Immature natural killer cell (primary cell): Measurements from ENCODE around the gene HTR4. TPM values are rescaled to one million over a fixed set of nuclear protein-coding genes. Genes with fewer than 3 reads are reported as not detected.

Source experiments
- DNase-seq, 3 donors: peaks; one replicate each; pipeline ENCODE4 v3.0.0; 2022; ENCODE audit warnings: mixed read lengths in 1 of 3
- H3K27ac Mint-ChIP-seq, 6 donors: one replicate each; pipeline ENCODE4 v1.8.0; 2020; ENCODE audit warnings: mixed read lengths in 6 of 6, mild to moderate bottlenecking in 5 of 6, inconsistent platforms in 4 of 6, moderate library complexity in 3 of 6
- H3K27me3 Mint-ChIP-seq, 3 donors: one replicate each; pipeline ENCODE4 v1.8.0; 2020 to 2021; ENCODE audit warnings: low read depth in 3 of 3, mild to moderate bottlenecking in 3 of 3, mixed read lengths in 3 of 3, moderate library complexity in 3 of 3, inconsistent platforms in 1 of 3
- H3K36me3 Mint-ChIP-seq, 3 donors: one replicate each; pipeline ENCODE4 v1.8.0; 2020; ENCODE audit warnings: mixed read lengths in 3 of 3, inconsistent platforms in 2 of 3, mild to moderate bottlenecking in 2 of 3
- H3K4me1 Mint-ChIP-seq, 2 donors: one replicate each; pipeline ENCODE4 v1.8.0; 2020; ENCODE audit warnings: inconsistent platforms in 2 of 2, mild to moderate bottlenecking in 2 of 2, mixed read lengths in 2 of 2, moderate library complexity in 1 of 2
- H3K4me3 Mint-ChIP-seq, 5 donors: one replicate each; pipeline ENCODE4 v1.8.0; 2020; ENCODE audit warnings: mild to moderate bottlenecking in 5 of 5, mixed read lengths in 5 of 5, inconsistent platforms in 3 of 5, moderate library complexity in 3 of 5
- H3K9me3 Mint-ChIP-seq, 6 donors: one replicate each; pipeline ENCODE4 v1.8.0; 2020; ENCODE audit warnings: mild to moderate bottlenecking in 6 of 6, mixed read lengths in 6 of 6, inconsistent platforms in 4 of 6, moderate library complexity in 3 of 6
- polyA plus RNA-seq, 3 donors: library from polyadenylated mRNA; unstranded; fragments of 300-500 nt; fragmentation: Illumina TruSeq; gene quantifications; one replicate each; pipeline ENCODE4 v1.2.3, GENCODE V29; 2021

Gene HTR4
- polyA plus RNA-seq, 3 donors from 2014 or later = not detected

DNA sequence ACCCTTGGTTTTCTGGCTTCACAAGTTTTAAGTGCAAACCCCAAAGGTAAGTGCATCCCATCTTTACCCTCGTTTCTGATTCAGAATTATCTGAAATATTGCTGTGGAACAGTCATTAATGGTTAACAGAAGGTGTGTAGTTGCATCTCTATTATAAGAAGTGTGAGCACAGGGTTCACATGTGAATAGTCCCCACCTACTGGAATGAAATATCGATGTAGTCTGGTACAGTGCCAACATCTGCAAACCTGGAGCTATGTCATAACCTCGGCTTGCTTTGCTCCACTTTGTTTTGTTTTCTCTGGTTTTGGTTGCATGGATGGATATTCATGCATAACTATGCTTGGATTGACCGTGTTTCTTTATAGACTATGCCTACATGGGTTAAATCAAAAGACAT lies 12.6 kb downstream of the HTR4 start:
- H3K27ac Mint-ChIP-seq = no peak overlapping the region
- H3K9me3 Mint-ChIP-seq = peaks cover 0 to 3% (median 0%) of the 10 kb centered on the region in 6 donors
- no peak for DNase-seq
- no peak overlapping the region for H3K4me3 Mint-ChIP-seq
- no peaks in the 10 kb centered on the region for H3K4me1 Mint-ChIP-seq
- H3K36me3 Mint-ChIP-seq = no peaks in the 10 kb centered on the region
- H3K27me3 Mint-ChIP-seq = peaks cover 4 to 19% (median 8%) of the 10 kb centered on the region in 3 donors

DNA sequence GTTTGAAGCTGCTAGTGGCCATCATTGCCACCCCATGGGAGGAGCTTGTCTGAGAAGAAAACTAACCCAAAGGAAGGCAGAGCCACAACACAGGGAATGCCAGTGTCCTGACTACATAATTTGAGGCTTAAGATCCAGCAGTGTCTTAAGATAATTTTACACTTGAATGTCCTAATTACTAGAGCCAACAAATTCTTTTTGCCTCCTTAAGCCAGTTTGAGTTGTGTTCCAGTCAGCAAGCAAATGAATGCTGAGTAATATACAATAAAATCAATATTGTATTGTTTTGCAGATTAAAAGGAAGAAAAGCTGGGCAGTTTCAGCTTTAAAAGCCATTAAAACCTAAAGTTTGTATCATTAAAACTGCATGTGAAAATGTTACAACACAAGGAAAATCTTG lies 13.9 kb downstream of the HTR4 start:
- H3K4me1 Mint-ChIP-seq = no peaks in the 10 kb centered on the region
- H3K36me3 Mint-ChIP-seq = no peaks in the 10 kb centered on the region
- H3K9me3 Mint-ChIP-seq = peaks cover 0 to 3% (median 0%) of the 10 kb centered on the region in 6 donors
- H3K4me3 Mint-ChIP-seq = no peak overlapping the region
- no peak overlapping the region for H3K27ac Mint-ChIP-seq
- DNase-seq = no peak
- peaks cover 4 to 15% (median 9%) of the 10 kb centered on the region in 3 donors for H3K27me3 Mint-ChIP-seq

DNA sequence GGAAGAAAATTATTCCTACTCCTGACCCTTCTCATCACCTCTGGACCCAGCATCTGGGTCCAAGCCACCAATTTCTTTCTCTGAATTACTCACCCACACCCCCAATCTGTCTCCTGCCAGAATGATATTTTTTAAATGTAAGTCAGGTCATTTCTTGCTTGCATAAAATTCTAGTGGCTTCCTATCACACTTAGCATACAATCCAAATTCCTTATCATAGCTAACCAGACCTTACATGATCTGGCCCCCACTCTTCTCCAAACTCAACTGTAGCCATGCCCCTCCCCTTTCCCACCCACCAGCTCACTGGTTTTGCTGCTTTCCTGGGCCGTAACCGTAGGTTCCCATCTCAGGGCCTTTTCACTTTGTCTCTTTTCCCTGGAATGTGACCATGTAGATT lies 15.2 kb downstream of the HTR4 start:
- Mint-ChIP-seq H3K9me3 (peaks cover 0 to 4% (median 0%) of the 10 kb centered on the region in 6 donors), H3K27me3 (peaks cover 10 to 17% (median 15%) of the 10 kb centered on the region in 3 donors), H3K4me3 (no peak overlapping the region), H3K4me1 (no peaks in the 10 kb centered on the region), H3K27ac (no peak overlapping the region), H3K36me3 (no peaks in the 10 kb centered on the region)
- no peak for DNase-seq

DNA sequence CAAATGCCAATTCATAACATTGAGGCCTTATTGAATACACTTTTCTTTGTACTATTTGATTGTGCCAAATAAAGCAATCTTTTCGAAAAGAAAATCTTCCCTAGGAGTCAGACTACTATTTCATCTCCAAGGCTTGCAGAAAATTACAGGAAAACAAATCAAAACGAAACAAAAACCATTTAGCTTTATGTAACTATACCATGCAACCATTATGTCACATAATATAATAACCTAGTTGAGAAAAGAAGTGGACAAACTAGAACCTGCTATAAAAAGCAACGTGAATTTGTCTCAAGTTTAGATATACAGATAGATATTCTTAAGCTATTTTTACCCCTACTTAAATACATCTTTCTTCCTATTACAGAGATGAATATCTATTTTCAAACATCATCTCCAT lies 18.0 kb downstream of the HTR4 start:
- peaks cover 10 to 22% (median 13%) of the 10 kb centered on the region in 3 donors for H3K27me3 Mint-ChIP-seq
- no peaks in the 10 kb centered on the region for H3K36me3 Mint-ChIP-seq
- no peak overlapping the region for H3K4me3 Mint-ChIP-seq
- peaks cover 0 to 9% (median 0%) of the 10 kb centered on the region in 6 donors for H3K9me3 Mint-ChIP-seq
- no peak overlapping the region for H3K27ac Mint-ChIP-seq
- peaks cover 3 to 12% of the 10 kb centered on the region in 2 donors for H3K4me1 Mint-ChIP-seq
- no peak for DNase-seq

DNA sequence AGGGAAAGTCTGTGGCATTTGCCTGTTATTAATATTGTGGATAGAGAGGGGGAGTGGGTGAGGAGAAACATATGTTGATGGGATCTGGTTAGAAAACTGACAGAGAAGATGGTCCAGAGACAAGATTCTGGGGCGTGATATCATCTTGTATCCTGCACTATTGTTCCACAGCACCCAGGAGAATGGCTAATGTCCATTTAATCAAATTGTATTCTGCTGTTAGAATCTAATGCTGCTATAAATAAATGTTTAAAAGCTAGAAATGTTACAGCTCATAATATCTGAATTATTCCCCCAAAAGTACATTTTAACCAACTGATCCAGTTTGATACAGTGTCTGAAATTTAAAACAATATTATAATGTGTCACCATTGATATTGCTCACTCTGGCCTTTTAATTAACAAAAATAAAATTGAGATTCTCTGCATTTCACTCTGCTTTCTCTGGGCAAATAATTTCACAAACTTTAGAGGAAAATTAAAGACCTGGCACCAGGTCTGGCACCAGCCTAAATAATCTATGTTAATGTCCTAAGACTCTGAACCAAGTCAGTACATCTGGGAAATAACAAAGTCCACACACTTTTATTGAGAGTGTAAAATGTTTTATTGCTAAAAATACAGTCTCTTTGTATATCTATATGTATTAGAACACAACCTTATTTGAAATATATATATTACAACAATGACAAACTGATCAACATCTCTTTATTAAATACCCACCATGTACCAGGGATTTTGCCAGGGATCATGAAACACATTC lies 18.8 kb downstream of the HTR4 start:
- H3K9me3 Mint-ChIP-seq = peaks cover 0 to 6% (median 0%) of the 10 kb centered on the region in 6 donors
- no peak for DNase-seq
- H3K36me3 Mint-ChIP-seq = no peaks in the 10 kb centered on the region
- peaks cover 3 to 12% of the 10 kb centered on the region in 2 donors for H3K4me1 Mint-ChIP-seq
- H3K27ac Mint-ChIP-seq = no peak overlapping the region
- no peak overlapping the region for H3K4me3 Mint-ChIP-seq
- H3K27me3 Mint-ChIP-seq = peaks cover 10 to 23% (median 21%) of the 10 kb centered on the region in 3 donors

DNA sequence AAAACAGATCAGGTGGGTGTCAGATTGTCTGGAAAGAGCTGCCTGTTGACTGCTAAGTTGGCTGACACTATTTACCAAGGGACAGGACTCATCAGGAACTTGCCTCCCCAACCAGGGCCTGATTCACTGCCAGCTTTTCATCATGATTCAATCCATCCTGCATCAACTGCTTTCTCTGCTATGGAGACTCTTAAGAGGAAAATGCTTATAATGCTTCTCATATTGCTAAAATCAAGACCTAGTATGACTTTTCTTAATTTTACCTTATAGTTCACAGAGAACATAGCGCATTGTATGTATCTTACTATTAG lies 21.3 kb downstream of the HTR4 start:
- DNase-seq = no peak
- H3K36me3 Mint-ChIP-seq = no peaks in the 10 kb centered on the region
- H3K27me3 Mint-ChIP-seq = peaks cover 5 to 31% (median 23%) of the 10 kb centered on the region in 3 donors
- H3K4me1 Mint-ChIP-seq = peaks cover 3 to 12% of the 10 kb centered on the region in 2 donors
- H3K9me3 Mint-ChIP-seq = peaks cover 0 to 6% (median 0%) of the 10 kb centered on the region in 6 donors
- peak overlapping the region in 1 of 6 donors; percentile 51 for H3K27ac Mint-ChIP-seq
- H3K4me3 Mint-ChIP-seq = no peak overlapping the region

DNA sequence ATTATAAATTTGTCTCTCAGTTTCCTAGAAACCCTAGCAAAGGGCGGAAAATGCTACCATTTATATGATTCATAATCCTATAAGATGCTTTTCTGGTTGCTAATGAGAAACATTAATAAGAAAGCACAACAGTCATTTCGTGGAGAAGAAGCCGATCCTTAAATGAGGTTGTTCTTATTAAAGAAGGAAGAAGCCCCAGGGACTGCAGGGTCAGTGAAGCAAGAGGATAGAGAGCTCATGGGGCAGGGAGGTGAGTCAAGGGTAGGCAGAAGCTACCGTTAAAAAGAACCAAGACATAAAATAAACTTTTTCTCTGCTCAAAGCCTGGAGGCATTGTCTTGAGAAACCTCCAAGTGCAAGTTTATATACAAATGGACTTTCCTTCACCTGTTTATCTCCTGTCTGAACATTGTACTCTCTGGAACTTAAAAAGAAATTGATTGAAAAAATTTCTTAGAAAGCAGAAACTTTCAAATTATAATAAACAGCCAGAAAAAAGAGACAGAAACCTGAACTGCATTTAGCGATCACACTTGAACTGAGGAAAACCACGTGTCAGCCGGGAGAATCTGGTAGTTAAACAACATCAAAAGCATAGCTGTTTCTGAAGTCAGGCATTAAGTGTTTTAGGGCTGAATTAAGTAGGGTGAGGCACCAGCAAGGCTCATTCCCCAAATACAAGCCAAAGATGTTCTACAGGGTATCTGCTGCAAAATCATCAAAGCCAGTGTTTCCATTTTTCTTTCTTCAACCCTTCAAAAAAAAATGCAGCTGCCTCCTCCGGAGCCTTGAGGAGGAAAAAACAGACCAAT lies 21.9 kb downstream of the HTR4 start:
- DNase-seq = peak in 2 of 3 donors; percentile 7 to 17
- Mint-ChIP-seq H3K4me3 (peak overlapping the region in 1 of 5 donors; percentile 21), H3K36me3 (no peaks in the 10 kb centered on the region), H3K9me3 (peaks cover 0 to 6% (median 0%) of the 10 kb centered on the region in 6 donors), H3K27me3 (peaks cover 5 to 30% (median 23%) of the 10 kb centered on the region in 3 donors), H3K27ac (peak overlapping the region in 1 of 6 donors; percentile 51), H3K4me1 (peaks cover 3 to 12% of the 10 kb centered on the region in 2 donors)

DNA sequence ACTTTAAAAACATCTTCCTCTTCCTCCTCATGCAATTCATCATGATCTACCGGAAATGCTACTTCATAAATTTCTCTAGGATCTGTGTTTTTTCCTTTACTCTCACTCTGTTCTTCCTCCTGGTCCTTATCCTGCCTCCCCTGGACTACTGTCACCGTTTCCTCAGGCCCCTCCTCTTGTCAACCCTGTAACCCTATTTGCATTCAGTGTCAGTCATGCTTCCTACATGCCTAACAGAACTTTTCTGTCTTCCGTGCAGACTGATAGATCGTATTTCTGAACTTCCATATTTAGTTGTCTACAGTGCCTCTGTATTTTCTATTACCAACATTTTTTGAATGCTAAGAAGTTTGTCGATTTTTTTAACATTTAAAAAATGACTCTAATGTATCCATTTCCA lies 27.3 kb downstream of the HTR4 start:
- peaks cover 11 to 33% (median 19%) of the 10 kb centered on the region in 3 donors for H3K27me3 Mint-ChIP-seq
- H3K36me3 Mint-ChIP-seq = no peaks in the 10 kb centered on the region
- no peak overlapping the region for H3K4me3 Mint-ChIP-seq
- H3K9me3 Mint-ChIP-seq = peaks cover 0 to 1% (median 0%) of the 10 kb centered on the region in 6 donors
- no peak overlapping the region for H3K27ac Mint-ChIP-seq
- no peak for DNase-seq
- peaks cover 4 to 6% of the 10 kb centered on the region in 2 donors for H3K4me1 Mint-ChIP-seq

DNA sequence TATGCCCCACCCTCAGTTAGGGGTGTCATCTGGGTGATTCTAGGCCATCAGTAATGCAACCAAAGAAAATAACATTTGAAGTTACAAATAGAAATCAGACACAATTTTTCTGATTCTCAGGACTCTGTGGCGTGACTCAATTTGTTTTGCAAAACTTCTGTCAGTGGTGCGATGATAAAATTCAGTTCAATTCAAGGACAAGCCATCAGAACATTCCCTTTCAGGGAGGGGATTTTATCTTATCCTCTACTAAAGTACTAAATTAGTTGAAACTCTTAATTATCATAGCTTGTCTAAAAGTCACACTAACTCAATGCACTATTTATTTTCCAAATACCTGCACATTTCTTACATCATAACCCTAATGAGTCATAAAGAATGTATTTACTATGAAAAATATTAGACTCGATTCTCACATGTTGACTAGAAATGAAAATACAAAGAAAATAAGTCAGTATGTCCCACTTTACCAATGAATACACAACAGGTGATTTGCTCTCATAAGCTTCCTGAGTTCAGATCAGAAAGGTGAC lies 28.2 kb downstream of the HTR4 start:
- no peaks in the 10 kb centered on the region for H3K36me3 Mint-ChIP-seq
- H3K27ac Mint-ChIP-seq = no peak overlapping the region
- peaks cover 11 to 13% of the 10 kb centered on the region in 2 donors for H3K4me1 Mint-ChIP-seq
- H3K4me3 Mint-ChIP-seq = no peak overlapping the region
- no peak for DNase-seq
- no peaks in the 10 kb centered on the region for H3K9me3 Mint-ChIP-seq
- H3K27me3 Mint-ChIP-seq = peaks cover 11 to 30% (median 17%) of the 10 kb centered on the region in 3 donors

DNA sequence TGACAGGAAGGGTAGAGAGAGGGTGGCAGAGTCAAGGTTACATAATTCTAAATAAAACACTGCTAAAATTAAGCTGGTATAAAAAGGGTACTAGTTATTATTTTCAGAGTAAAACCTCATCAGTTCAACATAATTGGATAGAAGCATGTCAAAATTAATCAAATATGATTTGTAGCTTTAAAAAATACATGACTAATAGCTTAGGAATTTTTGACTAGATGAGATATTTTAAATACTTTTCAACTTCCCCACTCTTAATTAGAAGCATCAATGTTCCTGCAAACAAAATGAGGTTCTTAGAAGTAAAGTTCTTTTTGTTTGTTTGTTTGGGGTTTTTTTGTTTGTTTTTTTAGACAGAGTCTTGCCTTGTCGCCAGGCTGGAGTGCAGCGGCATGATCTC lies 29.1 kb downstream of the HTR4 start:
- Mint-ChIP-seq H3K27ac (no peak overlapping the region), H3K4me1 (peaks cover 19 to 22% of the 10 kb centered on the region in 2 donors), H3K4me3 (no peak overlapping the region), H3K36me3 (no peaks in the 10 kb centered on the region), H3K9me3 (no peaks in the 10 kb centered on the region), H3K27me3 (peaks cover 11 to 33% (median 14%) of the 10 kb centered on the region in 3 donors)
- DNase-seq = no peak

DNA sequence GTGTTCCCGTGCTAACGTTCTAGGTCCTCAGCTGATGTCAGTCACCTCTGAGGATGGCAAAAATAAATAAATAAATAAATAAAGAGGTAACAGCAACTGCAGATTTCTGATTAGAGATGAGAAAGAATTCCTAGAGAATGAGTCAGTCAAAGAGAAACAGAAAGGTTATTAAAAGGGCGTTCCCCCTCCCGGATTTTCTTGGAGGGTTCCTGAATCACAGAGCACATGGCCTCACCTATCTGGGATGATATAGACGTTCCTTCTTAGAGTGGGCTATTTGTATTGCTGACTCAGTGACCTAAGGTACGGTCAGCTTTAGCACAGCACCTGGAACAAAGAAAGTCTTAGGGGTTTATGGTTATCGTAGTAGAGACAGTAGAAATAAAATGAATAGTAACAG lies 30.6 kb downstream of the HTR4 start:
- H3K36me3 Mint-ChIP-seq = no peaks in the 10 kb centered on the region
- H3K4me3 Mint-ChIP-seq = no peak overlapping the region
- peaks cover 16 to 30% (median 19%) of the 10 kb centered on the region in 3 donors for H3K27me3 Mint-ChIP-seq
- H3K4me1 Mint-ChIP-seq = peaks cover 29 to 35% of the 10 kb centered on the region in 2 donors
- peaks cover 0 to 1% (median 0%) of the 10 kb centered on the region in 6 donors for H3K9me3 Mint-ChIP-seq
- H3K27ac Mint-ChIP-seq = no peak overlapping the region
- no peak for DNase-seq

DNA sequence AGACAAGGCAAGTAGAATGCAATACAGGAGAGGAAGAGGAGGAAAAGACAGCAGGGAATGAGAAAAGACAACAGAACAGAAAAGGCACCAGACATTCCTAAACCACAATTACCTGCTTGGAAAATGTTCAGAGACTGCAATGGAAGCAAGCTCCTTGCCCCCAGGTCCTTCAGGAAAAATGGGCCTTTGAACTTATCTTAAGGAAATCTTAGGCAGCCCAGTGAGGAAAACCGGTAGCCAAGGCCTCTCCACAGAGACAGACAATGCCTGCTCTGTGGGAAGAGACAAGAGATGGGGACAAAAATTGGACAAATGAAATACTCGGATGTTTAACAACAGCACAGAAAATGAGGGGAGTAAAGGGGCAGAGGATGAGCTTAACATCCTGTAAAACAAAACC lies 31.2 kb downstream of the HTR4 start:
- Mint-ChIP-seq H3K36me3 (no peaks in the 10 kb centered on the region), H3K9me3 (peaks cover 0 to 2% (median 0%) of the 10 kb centered on the region in 6 donors), H3K4me3 (no peak overlapping the region), H3K27ac (no peak overlapping the region), H3K4me1 (peaks cover 30 to 37% of the 10 kb centered on the region in 2 donors), H3K27me3 (peaks cover 19 to 34% (median 22%) of the 10 kb centered on the region in 3 donors)
- no peak for DNase-seq

DNA sequence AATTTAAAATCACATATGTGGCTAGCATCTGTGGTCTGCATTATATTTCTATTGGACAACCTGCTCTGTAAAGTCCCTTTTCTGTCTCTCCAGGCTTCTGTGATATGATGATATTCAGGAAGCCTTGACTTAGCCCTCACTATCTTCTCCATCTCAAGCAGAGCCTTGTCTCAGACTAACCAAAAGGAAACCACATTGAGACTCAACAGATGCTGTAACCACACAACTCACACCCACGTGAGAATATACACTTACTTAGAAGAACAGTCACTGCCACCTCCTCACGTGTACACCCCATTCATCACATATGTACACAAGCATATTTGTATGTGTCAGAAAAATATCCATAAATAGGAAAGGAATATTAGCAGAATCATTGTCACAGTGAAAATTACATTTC lies 33.6 kb downstream of the HTR4 start:
- Mint-ChIP-seq H3K36me3 (no peaks in the 10 kb centered on the region), H3K9me3 (peaks cover 0 to 2% (median 0%) of the 10 kb centered on the region in 6 donors), H3K4me1 (peaks cover 30 to 37% of the 10 kb centered on the region in 2 donors), H3K27ac (peak overlapping the region in 5 of 6 donors; percentile 6 to 56 (median 11)), H3K27me3 (peaks cover 17 to 32% (median 22%) of the 10 kb centered on the region in 3 donors), H3K4me3 (peak overlapping the region; percentile 13 to 61 (median 31))
- peak; percentile 60 to 65 (median 63) for DNase-seq
